Embryonic facial prominence (tissue), 1 donor: Measurements from ENCODE around the gene PRRC2A.

ENCODE experiments used
- DNase-seq: peaks from one replicate; pipeline ENCODE4 v3.0.0-alpha.2; 2016; ENCODE audit errors: extremely low spot score

The PRRC2A gene

GRCh38 chr6:31622684-31623091 is 2.2 kb downstream of the PRRC2A start:
- no peak for DNase-seq

- DNase-seq = no peak
Observed at GRCh38 chr6:31624070-31624469, 3.6 kb downstream of the PRRC2A start.

GRCh38 chr6:31626952-31627351 is 6.4 kb downstream of the PRRC2A start:
- no peak for DNase-seq

GRCh38 chr6:31627690-31628287 is 7.3 kb downstream of the PRRC2A start:
- no peak for DNase-seq

GRCh38 chr6:31629014-31629413 is 8.5 kb downstream of the PRRC2A start:
- no peak for DNase-seq

GRCh38 chr6:31630177-31630934 is 9.8 kb downstream of the PRRC2A start:
- DNase-seq = no peak

GRCh38 chr6:31631209-31631608 is 10.7 kb downstream of the PRRC2A start:
- no peak for DNase-seq

- DNase-seq = no peak
Observed at GRCh38 chr6:31631681-31632278, 11.3 kb downstream of the PRRC2A start.

GRCh38 chr6:31632279-31632946 is 11.9 kb downstream of the PRRC2A start:
- no peak for DNase-seq

GRCh38 chr6:31633447-31633846 is 12.9 kb downstream of the PRRC2A start:
- DNase-seq = no peak

- DNase-seq = no peak
Observed at GRCh38 chr6:31634131-31634530, 13.6 kb downstream of the PRRC2A start.

GRCh38 chr6:31634969-31635575 is 14.6 kb downstream of the PRRC2A start:
- no peak for DNase-seq

- no peak for DNase-seq
Observed at GRCh38 chr6:31636698-31637596, 16.4 kb downstream of the PRRC2A start.

- DNase-seq = no peak
Observed at GRCh38 chr6:31639043-31639442, 18.5 kb downstream of the PRRC2A start.

- no peak for DNase-seq
Observed at GRCh38 chr6:31639449-31639861, 18.9 kb downstream of the PRRC2A start.

GRCh38 chr6:31640612-31641011 is 20.1 kb downstream of the PRRC2A start:
- DNase-seq = no peak

- DNase-seq = no peak
Observed at GRCh38 chr6:31641370-31641769, 20.9 kb downstream of the PRRC2A start.

- DNase-seq = no peak
Observed at GRCh38 chr6:31642798-31643570, 22.5 kb downstream of the PRRC2A start.

GRCh38 chr6:31643818-31644454 is 23.4 kb downstream of the PRRC2A start:
- no peak for DNase-seq

- DNase-seq = no peak
Observed at GRCh38 chr6:31645325-31645724, 24.8 kb downstream of the PRRC2A start.
